ENCODE data around the gene STAT6.
"Not testable (repeated sequence)": the region's sequence is repeated elsewhere in the genome, so short reads cannot be mapped to it uniquely, and the experiment has no call there.

STAT6 gene

GRCh38 chr12:57087010-57087690, 24.0 kb downstream of the STAT6 start:
- DNase-seq (ENCODE audit: low read depth, low spot score): peak; percentile 79
- peak; percentile 64 for TF ChIP-seq POLR2AphosphoS5 (IDR thresholded peaks at IDR 0.05; ENCODE audit: borderline replicate concordance, low read depth, low read length)
- TF ChIP-seq EZH2 (IDR thresholded peaks at IDR 0.05): no peak
- no peak for TF ChIP-seq FOXP2 (optimal IDR thresholded peaks at IDR 0.05; ENCODE audit: control extremely low read depth, extremely low read length, insufficient read depth)
- peaks cover 17% of the 10 kb centered on the region; the same call in 1 of the 2 replicates for H3K36me3 ChIP-seq (ENCODE audit: insufficient read depth, low read length)
- peak overlapping the region; percentile 100 for H3K27ac ChIP-seq
- H3K4me3 ChIP-seq: peak overlapping the region; percentile 94
- peak overlapping the region; percentile 97 for H3K9ac ChIP-seq (ENCODE audit: insufficient read length)
- no peaks in the 10 kb centered on the region for H3K9me3 ChIP-seq (ENCODE audit: low read depth, low read length)

GRCh38 chr12:57086493-57087009, 24.6 kb downstream of the STAT6 start:
- TF ChIP-seq EZH2 (IDR thresholded peaks at IDR 0.05) (no peak), FOXP2 (optimal IDR thresholded peaks at IDR 0.05; ENCODE audit: control extremely low read depth, extremely low read length, insufficient read depth) (no peak), POLR2AphosphoS5 (IDR thresholded peaks at IDR 0.05; ENCODE audit: borderline replicate concordance, low read depth, low read length) (no peak; the same call in 1 of the 2 replicates)
- Histone ChIP-seq H3K27ac (peak overlapping the region; percentile 100), H3K9me3 (ENCODE audit: low read depth, low read length) (no peaks in the 10 kb centered on the region), H3K36me3 (ENCODE audit: insufficient read depth, low read length) (peaks cover 11% of the 10 kb centered on the region; the same call in 1 of the 2 replicates), H3K9ac (ENCODE audit: insufficient read length) (peak overlapping the region; percentile 97), H3K4me3 (peak overlapping the region; percentile 94)
- DNase-seq (ENCODE audit: low read depth, low spot score): no peak

GRCh38 chr12:57085999-57086492, 25.1 kb downstream of the STAT6 start:
- TF ChIP-seq FOXP2 (optimal IDR thresholded peaks at IDR 0.05; ENCODE audit: control extremely low read depth, extremely low read length, insufficient read depth): no peak
- TF ChIP-seq POLR2AphosphoS5 (IDR thresholded peaks at IDR 0.05; ENCODE audit: borderline replicate concordance, low read depth, low read length): peak; percentile 72
- Histone ChIP-seq H3K27ac (peak overlapping the region; percentile 100), H3K9ac (ENCODE audit: insufficient read length) (peak overlapping the region; percentile 97), H3K4me3 (peak overlapping the region; percentile 94), H3K36me3 (ENCODE audit: insufficient read depth, low read length) (peaks cover 6% of the 10 kb centered on the region; the same call in 1 of the 2 replicates), H3K9me3 (ENCODE audit: low read depth, low read length) (no peaks in the 10 kb centered on the region)
- DNase-seq (ENCODE audit: low read depth, low spot score): no peak

GRCh38 chr12:57080855-57081254, 30.3 kb downstream of the STAT6 start:
- Histone ChIP-seq H3K36me3 (ENCODE audit: insufficient read depth, low read length) (no peaks in the 10 kb centered on the region), H3K9ac (ENCODE audit: insufficient read length) (no peak overlapping the region), H3K9me3 (ENCODE audit: low read depth, low read length) (no peaks in the 10 kb centered on the region), H3K4me3 (no peak overlapping the region), H3K27ac (no peak overlapping the region)
- no peak for DNase-seq (ENCODE audit: low read depth, low spot score)
- TF ChIP-seq POLR2AphosphoS5 (IDR thresholded peaks at IDR 0.05; ENCODE audit: borderline replicate concordance, low read depth, low read length) (no peak), FOXP2 (optimal IDR thresholded peaks at IDR 0.05; ENCODE audit: control extremely low read depth, extremely low read length, insufficient read depth) (no peak), EZH2 (IDR thresholded peaks at IDR 0.05) (no peak)

- H3K9me3 ChIP-seq (ENCODE audit: low read depth, low read length): no peaks in the 10 kb centered on the region
- H3K4me3 ChIP-seq: no peak overlapping the region
- TF ChIP-seq EZH2 (IDR thresholded peaks at IDR 0.05) (no peak), POLR2AphosphoS5 (IDR thresholded peaks at IDR 0.05; ENCODE audit: borderline replicate concordance, low read depth, low read length) (no peak), FOXP2 (optimal IDR thresholded peaks at IDR 0.05; ENCODE audit: control extremely low read depth, extremely low read length, insufficient read depth) (no peak)
- peaks cover 3% of the 10 kb centered on the region; the same call in 1 of the 2 replicates for H3K36me3 ChIP-seq (ENCODE audit: insufficient read depth, low read length)
- no peak for DNase-seq (ENCODE audit: low read depth, low spot score)
- no peak overlapping the region for H3K27ac ChIP-seq
- peak overlapping the region; percentile 94 for H3K9ac ChIP-seq (ENCODE audit: insufficient read length)
Observed at GRCh38 chr12:57079821-57080220, 31.3 kb downstream of the STAT6 start.

- peak within 1 kb of the TSS; percentile 93 for H3K27ac ChIP-seq
- peaks cover 5% of the 10 kb centered on the region; the same call in 1 of the 2 replicates for H3K36me3 ChIP-seq (ENCODE audit: insufficient read depth, low read length)
- TF ChIP-seq EZH2 (IDR thresholded peaks at IDR 0.05) (no peak), POLR2AphosphoS5 (IDR thresholded peaks at IDR 0.05; ENCODE audit: borderline replicate concordance, low read depth, low read length) (peak; percentile 81), FOXP2 (optimal IDR thresholded peaks at IDR 0.05; ENCODE audit: control extremely low read depth, extremely low read length, insufficient read depth) (peak; percentile 64)
- peak within 1 kb of the TSS; percentile 97 for H3K4me3 ChIP-seq
- H3K9ac ChIP-seq (ENCODE audit: insufficient read length): peak within 1 kb of the TSS; percentile 97
- DNase-seq (ENCODE audit: low read depth, low spot score): peak; percentile 100
- no peaks in the 10 kb centered on the region for H3K9me3 ChIP-seq (ENCODE audit: low read depth, low read length)
Observed at GRCh38 chr12:57078519-57079404, 32.4 kb downstream of the STAT6 start, which contains the start of gene NEMP1. NEMP1 (minus strand) TSS chr12:57078791; CDS start chr12:57078745, 46 bp downstream.

GRCh38 chr12:57073566-57074450, 37.4 kb downstream of the STAT6 start:
- not testable (repeated sequence) for DNase-seq (ENCODE audit: low read depth, low spot score)

More at GRCh38 chr12:57073566-57074450, 37.4 kb downstream of the STAT6 start:
- not testable (repeated sequence) for H3K9ac ChIP-seq (ENCODE audit: insufficient read length); H3K9me3 ChIP-seq (ENCODE audit: low read depth, low read length); H3K4me3 ChIP-seq
- H3K36me3 ChIP-seq (ENCODE audit: insufficient read depth, low read length): peaks cover 41% of the 10 kb centered on the region
- H3K27ac ChIP-seq: peak overlapping the region; percentile 21; the same call in 1 of the 2 replicates
